GM12875 (cell line): ENCODE data around the gene OXCT1.

Experiments
- H3K4me3 ChIP-seq: one replicate; pipeline ENCODE4 v1.5.1; 2011; ENCODE audit warnings: low read depth, low read length, control low read depth
- CTCF ChIP-seq: IDR thresholded peaks from 2 replicates; pipeline ENCODE4 v1.5.1; 2011; ENCODE audit warnings: low read depth, mild to moderate bottlenecking, control low read depth, inconsistent platforms, low read length, moderate library complexity, borderline replicate concordance; ENCODE audit not compliant: insufficient read depth

The OXCT1 gene

GRCh38 chr5:41831155-41831554, 39.1 kb downstream of the OXCT1 start:
- no peak for TF ChIP-seq CTCF
- H3K4me3 ChIP-seq: no peak overlapping the region

GRCh38 chr5:41827792-41828191, 42.4 kb downstream of the OXCT1 start:
- no peak overlapping the region for H3K4me3 ChIP-seq
- TF ChIP-seq CTCF: no peak

- H3K4me3 ChIP-seq: no peak overlapping the region
- TF ChIP-seq CTCF: no peak
These were observed 48.2 kb downstream of the OXCT1 start for GRCh38 chr5:41822036-41822435.

GRCh38 chr5:41821051-41821450, 49.2 kb downstream of the OXCT1 start:
- no peak for TF ChIP-seq CTCF
- H3K4me3 ChIP-seq: no peak overlapping the region

- no peak overlapping the region for H3K4me3 ChIP-seq
- TF ChIP-seq CTCF: no peak
These were observed 50.1 kb downstream of the OXCT1 start for GRCh38 chr5:41820150-41820549.

- H3K4me3 ChIP-seq: no peak overlapping the region
- no peak for TF ChIP-seq CTCF
These were observed 52.5 kb downstream of the OXCT1 start for GRCh38 chr5:41817625-41818301.

GRCh38 chr5:41815663-41816229, 54.5 kb downstream of the OXCT1 start:
- TF ChIP-seq CTCF: no peak
- no peak overlapping the region for H3K4me3 ChIP-seq
